A673 (cell line): ENCODE results near the gene SH2D6.

ENCODE experiments used
- CTCF ChIP-seq: fragments of 300-800, 200-600 bp; sonication (generic); conservative IDR thresholded peaks from 2 replicates; pipeline ENCODE4 v1.5.1; 2017; ENCODE audit warnings: low read depth, mild to moderate bottlenecking, antibody characterized with exemption, low read length, moderate library complexity, mixed read lengths
- EZH2 ChIP-seq: fragments of 200-600 bp; sonication (generic); IDR thresholded peaks from 2 replicates; pipeline ENCODE4 v1.6.1; 2017; ENCODE audit warnings: borderline replicate concordance, low read depth, mild to moderate bottlenecking, mixed read lengths, antibody characterized with exemption, low read length; ENCODE audit not compliant: poor library complexity, severe bottlenecking

- TF ChIP-seq CTCF (no peak), EZH2 (no peak)
Measured at GRCh38 chr2:85400023-85400422, 18.5 kb upstream of the SH2D6 start.
